Gastroesophageal sphincter (tissue), 4 donors: ENCODE measurements around the gene CSPG4. TPM values are rescaled to one million over a fixed set of nuclear protein-coding genes. Genes with fewer than 3 reads are reported as not detected.

Experiments used
- ATAC-seq: fragments of 150-250 bp; one replicate; pipeline ENCODE4 v1.9.1; 2016; ENCODE audit warnings: mild to moderate bottlenecking, moderate library complexity
- H3K27ac ChIP-seq, 4 donors: fragments of 200-600 bp; sonication (generic) in 3 of 4; 1 replicate in 3 of 4; 2 replicates in 1 of 4; pipeline ENCODE4 v1.5.1; 2016 to 2019
- H3K27me3 ChIP-seq: fragments of 200-600 bp; sonication (generic); one replicate; pipeline ENCODE4 v1.5.1; 2019
- H3K36me3 ChIP-seq, 2 donors: fragments of 200-600 bp; sonication (generic); one replicate each; pipeline ENCODE4 v1.5.1; 2019; ENCODE audit warnings: control low read depth in 1 of 2
- H3K4me1 ChIP-seq, 3 donors: fragments of 200-600 bp; sonication (generic); 1 replicate in 2 of 3; 2 replicates in 1 of 3; pipeline ENCODE4 v1.5.1; 2016 to 2019; ENCODE audit warnings: control low read depth in 2 of 3
- H3K4me3 ChIP-seq, 2 donors: fragments of 200-600 bp; sonication (generic); one replicate each; pipeline ENCODE4 v1.5.1; 2019; ENCODE audit warnings: mild to moderate bottlenecking in 1 of 2, moderate library complexity in 1 of 2
- H3K9me3 ChIP-seq, 3 donors: fragments of 200-600 bp; sonication (generic); one replicate each; pipeline ENCODE4 v1.5.1; 2017 to 2019; ENCODE audit warnings: control low read depth in 2 of 3
- EP300 ChIP-seq: sonication (generic); formaldehyde crosslinking; IDR thresholded peaks from one replicate; pipeline ENCODE4 v1.6.1; 2017; ENCODE audit warnings: antibody characterized with exemption, mild to moderate bottlenecking
- POLR2A ChIP-seq, 2 donors: fragments of 450-650 bp; IDR thresholded peaks; one replicate each; pipeline ENCODE4 v1.6.1; 2017; ENCODE audit warnings: antibody characterized with exemption in 2 of 2, mild to moderate bottlenecking in 2 of 2, moderate library complexity in 1 of 2
- POLR2AphosphoS5 ChIP-seq: sonication (generic); formaldehyde crosslinking; IDR thresholded peaks from one replicate; pipeline ENCODE4 v1.6.1; 2017; ENCODE audit warnings: antibody characterized with exemption
- WGBS, 2 donors: methylation state at CpG; one replicate each; pipeline ENCODE4 v1.1.5; 2018; ENCODE audit warnings: low coverage in 1 of 2; 5-methylcytosine and 5-hydroxymethylcytosine counted together
- total RNA-seq, 4 donors: library from RNA; depleted of rRNA; stranded (reverse); fragments of >200 nt; gene quantifications; one replicate each; pipeline ENCODE4 v1.1.0, GENCODE V29; 2016
- TF ChIP-seq, protein P1 (sequence below), 4 experiments: fragments of 200-600 bp in 2 of 4; fragments of 450-650 bp in 2 of 4; sonication (generic) in 1 of 4; IDR thresholded peaks; one replicate each; pipeline ENCODE4 v1.5.1; 2017 to 2019; ENCODE audit warnings: antibody characterized with exemption in 4 of 4, mild to moderate bottlenecking in 2 of 4, moderate library complexity in 2 of 4

CSPG4 gene
- total RNA-seq, 4 donors from 2014 or later: 98.7 to 396 (median 151) TPM

DNA sequence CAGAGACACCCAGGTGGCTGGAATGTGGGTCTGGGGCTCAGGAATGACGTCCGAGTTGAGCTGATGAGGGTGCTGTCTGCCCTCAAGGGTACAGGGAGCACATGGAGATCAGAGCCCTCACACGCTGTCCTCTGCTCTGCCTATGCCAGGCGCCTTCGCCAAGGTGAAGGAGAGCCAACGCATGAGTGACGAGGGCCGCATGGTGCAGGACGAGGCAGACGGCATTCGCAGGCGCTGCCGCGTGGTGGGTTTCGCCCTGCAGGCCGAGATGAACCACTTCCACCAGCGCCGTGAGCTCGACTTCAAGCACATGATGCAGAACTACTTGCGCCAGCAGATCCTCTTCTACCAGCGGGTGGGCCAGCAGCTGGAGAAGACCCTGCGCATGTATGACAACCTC lies 55.8 kb downstream of the CSPG4 start:
- no peak overlapping the region for H3K4me3 ChIP-seq
- H3K9me3 ChIP-seq: no peaks in the 10 kb centered on the region
- peaks cover 0 to 69% of the 10 kb centered on the region in 2 donors for H3K36me3 ChIP-seq
- no peak for ATAC-seq
- H3K4me1 ChIP-seq: peaks cover 5 to 95% (median 64%) of the 10 kb centered on the region in 3 donors
- TF ChIP-seq, protein P1, sequence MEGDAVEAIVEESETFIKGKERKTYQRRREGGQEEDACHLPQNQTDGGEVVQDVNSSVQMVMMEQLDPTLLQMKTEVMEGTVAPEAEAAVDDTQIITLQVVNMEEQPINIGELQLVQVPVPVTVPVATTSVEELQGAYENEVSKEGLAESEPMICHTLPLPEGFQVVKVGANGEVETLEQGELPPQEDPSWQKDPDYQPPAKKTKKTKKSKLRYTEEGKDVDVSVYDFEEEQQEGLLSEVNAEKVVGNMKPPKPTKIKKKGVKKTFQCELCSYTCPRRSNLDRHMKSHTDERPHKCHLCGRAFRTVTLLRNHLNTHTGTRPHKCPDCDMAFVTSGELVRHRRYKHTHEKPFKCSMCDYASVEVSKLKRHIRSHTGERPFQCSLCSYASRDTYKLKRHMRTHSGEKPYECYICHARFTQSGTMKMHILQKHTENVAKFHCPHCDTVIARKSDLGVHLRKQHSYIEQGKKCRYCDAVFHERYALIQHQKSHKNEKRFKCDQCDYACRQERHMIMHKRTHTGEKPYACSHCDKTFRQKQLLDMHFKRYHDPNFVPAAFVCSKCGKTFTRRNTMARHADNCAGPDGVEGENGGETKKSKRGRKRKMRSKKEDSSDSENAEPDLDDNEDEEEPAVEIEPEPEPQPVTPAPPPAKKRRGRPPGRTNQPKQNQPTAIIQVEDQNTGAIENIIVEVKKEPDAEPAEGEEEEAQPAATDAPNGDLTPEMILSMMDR (IDR thresholded peaks at IDR 0.05): no peak
- TF ChIP-seq EP300: no peak
- TF ChIP-seq POLR2AphosphoS5: no peak
- TF ChIP-seq POLR2A (IDR thresholded peaks at IDR 0.05): no peak
- no peak overlapping the region for H3K27ac ChIP-seq
- 96% methylated on average over 11 of the region's 22 CpGs; no CpG with 5 or more reads in 1 of the 2 donors for WGBS, 2 donors
- no peaks in the 10 kb centered on the region for H3K27me3 ChIP-seq

DNA sequence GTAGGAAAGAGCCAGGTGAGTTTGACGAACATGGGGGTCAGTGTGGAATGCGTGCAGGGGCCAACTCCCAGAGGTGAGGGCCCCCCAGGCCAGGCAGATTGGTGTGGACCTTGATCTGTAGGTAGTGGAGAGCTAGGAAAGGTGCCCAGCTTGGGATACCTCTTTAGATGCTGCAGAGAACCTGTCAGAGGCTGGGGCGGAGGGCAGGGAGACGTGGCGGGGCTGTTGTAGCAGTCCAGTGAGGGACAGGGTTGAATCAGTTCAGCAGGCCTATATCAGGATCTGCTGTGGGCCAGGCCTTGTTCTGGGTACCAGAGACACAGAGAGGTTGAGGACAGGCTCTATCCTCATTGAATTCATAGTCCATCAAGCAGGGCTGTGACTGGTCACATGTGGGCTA lies 56.3 kb downstream of the CSPG4 start:
- TF ChIP-seq POLR2A (IDR thresholded peaks at IDR 0.05): no peak
- TF ChIP-seq, protein P1 (IDR thresholded peaks at IDR 0.05): no peak
- 92 to 100% methylated on average over 1 to 5 of the region's 5 CpGs for WGBS, 2 donors

DNA sequence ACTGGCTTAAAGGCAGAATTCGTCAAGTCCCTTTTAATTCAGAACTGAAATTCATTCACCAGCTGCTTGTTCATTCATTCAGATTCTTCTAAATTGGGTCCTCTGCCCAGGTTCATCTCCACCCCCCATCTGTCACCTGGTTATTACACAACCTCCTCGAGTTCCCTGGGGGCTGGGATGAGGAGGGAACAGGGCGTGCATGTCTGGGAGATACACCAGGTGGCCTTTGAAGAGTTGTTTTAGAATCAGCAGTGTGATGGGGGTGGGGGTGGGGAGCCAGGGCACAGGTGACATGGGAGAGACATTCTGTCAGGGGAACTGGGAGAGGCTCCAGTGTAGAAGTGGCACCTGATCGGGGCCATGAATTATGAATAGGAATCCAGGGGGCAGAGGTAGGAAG lies 56.7 kb downstream of the CSPG4 start:
- TF ChIP-seq POLR2AphosphoS5 (no peak), POLR2A (IDR thresholded peaks at IDR 0.05) (no peak), EP300 (no peak)
- TF ChIP-seq, protein P1 (IDR thresholded peaks at IDR 0.05): no peak
- peaks cover 0 to 69% of the 10 kb centered on the region in 2 donors for H3K36me3 ChIP-seq

More for the DNA sequence above, 56.3 kb downstream of the CSPG4 start:
- Histone ChIP-seq H3K27ac (peak overlapping the region in 3 of 4 donors; percentile 5 to 31 (median 22)), H3K27me3 (no peaks in the 10 kb centered on the region), H3K9me3 (no peaks in the 10 kb centered on the region), H3K36me3 (peaks cover 0 to 69% of the 10 kb centered on the region in 2 donors), H3K4me1 (peaks cover 5 to 95% (median 64%) of the 10 kb centered on the region in 3 donors), H3K4me3 (no peak overlapping the region)
- ATAC-seq: no peak

DNA sequence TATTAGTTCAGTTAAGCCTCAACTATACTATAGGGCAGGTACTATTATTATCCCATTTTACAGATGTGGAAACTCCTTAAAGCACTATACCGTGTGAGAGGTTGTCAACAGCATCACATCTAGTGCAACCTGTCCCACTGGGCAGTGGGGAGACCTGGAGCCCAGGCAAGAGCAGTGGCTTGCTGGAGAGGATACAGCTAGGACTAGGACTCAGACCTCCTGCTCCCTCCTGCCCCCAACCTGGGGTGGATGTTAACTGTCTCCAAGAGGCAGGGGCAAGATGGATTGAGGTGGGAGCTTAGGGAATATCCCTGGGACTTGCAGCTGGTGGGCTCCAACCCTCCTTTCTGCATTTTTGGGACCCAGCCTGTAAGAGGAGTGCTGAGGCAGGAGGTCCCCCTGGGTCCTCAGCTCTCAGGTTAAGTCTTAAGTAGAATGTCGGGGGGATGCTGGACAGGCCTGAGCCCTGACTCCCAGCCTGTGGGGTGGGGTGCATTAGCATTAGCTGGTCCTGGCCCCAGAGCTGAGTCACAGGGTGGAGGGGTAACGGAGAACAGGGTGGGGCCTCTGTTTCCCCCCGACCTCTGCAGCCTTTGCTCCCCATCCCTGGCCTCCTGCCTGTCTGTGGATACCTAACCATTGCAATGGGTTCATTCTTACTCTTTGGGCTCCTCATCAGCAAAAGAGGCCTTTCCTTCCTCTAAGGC lies 58.3 kb downstream of the CSPG4 start:
- no peak overlapping the region for H3K4me3 ChIP-seq
- ATAC-seq: no peak
- H3K27me3 ChIP-seq: no peaks in the 10 kb centered on the region
- peak overlapping the region in 2 of 4 donors; percentile 24 to 40 for H3K27ac ChIP-seq
- H3K36me3 ChIP-seq: peaks cover 0 to 62% of the 10 kb centered on the region in 2 donors
- peaks cover 0 to 95% (median 66%) of the 10 kb centered on the region in 3 donors for H3K4me1 ChIP-seq
- H3K9me3 ChIP-seq: no peaks in the 10 kb centered on the region
- 50 to 52% methylated on average over 1 to 3 of the region's 4 CpGs for WGBS, 2 donors
- TF ChIP-seq, protein P1 (IDR thresholded peaks at IDR 0.05): no peak
- TF ChIP-seq EP300: no peak
- TF ChIP-seq POLR2AphosphoS5: no peak
- TF ChIP-seq POLR2A (IDR thresholded peaks at IDR 0.05): no peak

More for the DNA sequence above, 56.7 kb downstream of the CSPG4 start:
- Histone ChIP-seq H3K9me3 (no peaks in the 10 kb centered on the region), H3K27me3 (no peaks in the 10 kb centered on the region), H3K4me3 (no peak overlapping the region), H3K4me1 (peaks cover 5 to 95% (median 67%) of the 10 kb centered on the region in 3 donors), H3K27ac (peak overlapping the region in 3 of 4 donors; percentile 5 to 31 (median 22))
- 60 to 83% methylated on average over 1 to 3 of the region's 4 CpGs for WGBS, 2 donors
- no peak for ATAC-seq
